Tibial artery (tissue), 4 donors: Measurements from ENCODE around the gene PNPLA5.

ENCODE experiments used
- DNase-seq, 2 donors: peaks; one replicate each; pipeline ENCODE4 v3.0.0-alpha.2; 2019
- H3K27ac ChIP-seq, 2 donors: fragments of 200-600 bp; sonication (generic) in 1 of 2; 1 replicate in 1 of 2; 2 replicates in 1 of 2; pipeline ENCODE4 v1.5.1; 2018 to 2019; ENCODE audit warnings: mild to moderate bottlenecking in 1 of 2
- H3K27me3 ChIP-seq, 2 donors: fragments of 200-600 bp; sonication (generic) in 1 of 2; one replicate each; pipeline versions ENCODE4 v1.5.1 to v1.6.0; 2016 to 2019
- H3K36me3 ChIP-seq, 3 donors: fragments of 200-600 bp; sonication (generic) in 2 of 3; one replicate each; pipeline ENCODE4 v1.5.1; 2016 to 2019; ENCODE audit warnings: mild to moderate bottlenecking in 2 of 3
- H3K4me1 ChIP-seq, 4 donors: fragments of 200-600 bp; sonication (generic) in 2 of 4; 1 replicate in 3 of 4; 2 replicates in 1 of 4; pipeline ENCODE4 v1.5.1; 2016 to 2019
- H3K4me3 ChIP-seq, 2 donors: fragments of 200-600 bp; sonication (generic) in 1 of 2; 1 replicate in 1 of 2; 2 replicates in 1 of 2; pipeline ENCODE4 v1.5.1; 2018 to 2019; ENCODE audit warnings: mild to moderate bottlenecking in 2 of 2
- H3K9me3 ChIP-seq, 3 donors: fragments of 200-600 bp; sonication (generic) in 1 of 3; one replicate each; pipeline ENCODE4 v1.5.1; 2016 to 2019
- intact Hi-C: fragments of 100-400 bp; cut with DNase I; formaldehyde crosslinking; loops from one replicate; pipeline ENCODE4 v1.15.0; 2023; ENCODE audit warnings: low total_unique reads
- TF ChIP-seq, protein P1 (sequence below), 2 experiments: fragments of 200-600 bp in 1 of 2; fragments of 450-650 bp in 1 of 2; IDR thresholded peaks; one replicate each; pipeline ENCODE4 v1.5.1; 2017 to 2019; ENCODE audit warnings: antibody characterized with exemption in 2 of 2, mild to moderate bottlenecking in 1 of 2, moderate library complexity in 1 of 2

Gene PNPLA5

DNA sequence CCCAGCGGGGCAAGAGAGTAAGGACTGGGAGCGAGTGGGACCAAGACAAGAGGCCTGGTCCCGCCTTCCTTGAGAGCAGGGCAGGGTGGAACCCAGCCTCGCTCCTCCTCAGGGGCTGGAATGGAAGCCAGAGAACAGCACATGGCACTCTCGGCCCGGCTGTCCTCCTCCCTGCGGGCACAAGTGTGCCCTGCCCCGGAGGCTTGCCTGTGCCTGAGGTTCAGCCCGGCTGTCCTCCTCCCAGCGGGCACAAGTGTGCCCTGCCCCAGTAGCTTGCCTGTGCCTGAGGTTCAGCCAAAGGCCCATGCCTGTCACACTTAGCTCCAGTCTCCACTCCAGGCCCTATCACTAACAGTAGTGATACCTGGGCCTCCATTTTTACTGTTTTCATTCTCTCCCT, 53.7 kb downstream of the PNPLA5 start:
- Histone ChIP-seq H3K27ac (no peak overlapping the region), H3K4me1 (no peaks in the 10 kb centered on the region), H3K9me3 (no peaks in the 10 kb centered on the region), H3K4me3 (no peak overlapping the region), H3K36me3 (no peaks in the 10 kb centered on the region), H3K27me3 (peaks cover 0 to 38% of the 10 kb centered on the region in 2 donors)
- DNase-seq = no peak
- TF ChIP-seq, protein P1, sequence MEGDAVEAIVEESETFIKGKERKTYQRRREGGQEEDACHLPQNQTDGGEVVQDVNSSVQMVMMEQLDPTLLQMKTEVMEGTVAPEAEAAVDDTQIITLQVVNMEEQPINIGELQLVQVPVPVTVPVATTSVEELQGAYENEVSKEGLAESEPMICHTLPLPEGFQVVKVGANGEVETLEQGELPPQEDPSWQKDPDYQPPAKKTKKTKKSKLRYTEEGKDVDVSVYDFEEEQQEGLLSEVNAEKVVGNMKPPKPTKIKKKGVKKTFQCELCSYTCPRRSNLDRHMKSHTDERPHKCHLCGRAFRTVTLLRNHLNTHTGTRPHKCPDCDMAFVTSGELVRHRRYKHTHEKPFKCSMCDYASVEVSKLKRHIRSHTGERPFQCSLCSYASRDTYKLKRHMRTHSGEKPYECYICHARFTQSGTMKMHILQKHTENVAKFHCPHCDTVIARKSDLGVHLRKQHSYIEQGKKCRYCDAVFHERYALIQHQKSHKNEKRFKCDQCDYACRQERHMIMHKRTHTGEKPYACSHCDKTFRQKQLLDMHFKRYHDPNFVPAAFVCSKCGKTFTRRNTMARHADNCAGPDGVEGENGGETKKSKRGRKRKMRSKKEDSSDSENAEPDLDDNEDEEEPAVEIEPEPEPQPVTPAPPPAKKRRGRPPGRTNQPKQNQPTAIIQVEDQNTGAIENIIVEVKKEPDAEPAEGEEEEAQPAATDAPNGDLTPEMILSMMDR (IDR thresholded peaks at IDR 0.05) = no peak
- intact Hi-C loops = no loop called here

DNA sequence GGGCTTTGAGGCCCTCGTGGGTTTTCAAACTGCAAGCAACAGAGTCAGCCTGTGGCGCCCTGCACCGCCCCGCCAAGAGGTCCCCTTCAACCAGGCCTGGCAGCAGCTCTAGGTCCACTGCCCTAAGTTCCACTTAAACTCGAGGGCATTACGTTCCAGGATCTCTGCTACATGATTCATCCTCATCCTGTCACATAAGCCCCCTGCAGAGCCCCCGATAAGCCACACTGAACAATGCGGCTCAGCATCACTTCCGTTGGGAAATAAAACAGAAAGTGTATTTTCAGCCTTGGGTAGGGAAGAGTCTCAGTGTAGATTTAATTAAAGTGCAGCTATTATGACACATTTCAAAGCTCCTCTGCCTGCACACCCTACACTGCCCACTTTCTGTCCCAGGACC, 54.1 kb downstream of the PNPLA5 start:
- Histone ChIP-seq H3K36me3 (no peaks in the 10 kb centered on the region), H3K4me1 (no peaks in the 10 kb centered on the region), H3K9me3 (no peaks in the 10 kb centered on the region), H3K4me3 (no peak overlapping the region), H3K27me3 (peaks cover 0 to 43% of the 10 kb centered on the region in 2 donors), H3K27ac (no peak overlapping the region)
- DNase-seq = no peak
- TF ChIP-seq, protein P1 (IDR thresholded peaks at IDR 0.05) = no peak
- intact Hi-C loops = no loop called here

DNA sequence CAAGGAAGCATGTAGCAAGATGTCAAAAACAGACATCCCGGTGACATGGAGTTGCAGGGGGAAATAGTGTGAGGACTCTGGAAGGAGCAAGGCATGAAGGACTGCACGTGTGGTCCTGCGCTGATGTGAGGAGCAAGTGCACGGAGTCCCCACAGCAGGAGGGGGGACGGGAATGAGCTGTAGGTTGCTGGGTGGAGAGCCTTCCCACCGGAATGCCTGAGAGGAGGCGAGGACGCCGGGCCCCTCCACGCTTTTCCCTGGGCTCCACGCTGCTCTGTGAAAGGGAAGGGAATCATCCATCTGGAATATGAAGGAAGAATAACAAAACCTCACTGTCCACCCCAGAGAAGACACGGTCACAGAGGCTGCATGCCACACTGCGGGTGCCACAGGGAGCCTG, 56.1 kb downstream of the PNPLA5 start:
- H3K4me3 ChIP-seq = no peak overlapping the region
- H3K9me3 ChIP-seq = no peaks in the 10 kb centered on the region
- no peak overlapping the region for H3K27ac ChIP-seq
- TF ChIP-seq, protein P1 (IDR thresholded peaks at IDR 0.05) = no peak
- H3K36me3 ChIP-seq = no peaks in the 10 kb centered on the region
- H3K4me1 ChIP-seq = no peaks in the 10 kb centered on the region
- H3K27me3 ChIP-seq = peaks cover 0 to 44% of the 10 kb centered on the region in 2 donors
- intact Hi-C loops = no loop called here
- no peak for DNase-seq

DNA sequence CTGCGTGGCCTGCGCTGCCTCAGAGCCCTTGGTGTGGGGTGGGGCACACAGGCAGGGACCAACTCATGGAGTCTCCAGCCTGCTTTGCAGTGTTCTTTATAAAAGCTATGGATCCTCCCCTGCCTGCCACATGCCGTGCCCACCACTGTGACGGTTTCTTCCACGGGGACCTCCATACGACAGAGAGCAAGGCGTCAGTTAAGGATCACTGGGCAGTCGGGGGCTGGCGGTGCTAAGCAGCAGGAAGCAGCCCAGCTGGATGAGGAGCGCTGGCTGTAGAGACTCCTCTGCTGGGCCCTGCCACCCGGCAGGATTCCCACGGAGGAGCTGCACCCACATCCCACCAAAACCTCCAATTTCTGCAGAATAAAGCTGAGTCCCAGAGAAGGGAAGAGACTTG, 56.6 kb downstream of the PNPLA5 start:
- H3K27me3 ChIP-seq = peaks cover 0 to 44% of the 10 kb centered on the region in 2 donors
- no peaks in the 10 kb centered on the region for H3K36me3 ChIP-seq
- intact Hi-C loops = no loop called here

DNA sequence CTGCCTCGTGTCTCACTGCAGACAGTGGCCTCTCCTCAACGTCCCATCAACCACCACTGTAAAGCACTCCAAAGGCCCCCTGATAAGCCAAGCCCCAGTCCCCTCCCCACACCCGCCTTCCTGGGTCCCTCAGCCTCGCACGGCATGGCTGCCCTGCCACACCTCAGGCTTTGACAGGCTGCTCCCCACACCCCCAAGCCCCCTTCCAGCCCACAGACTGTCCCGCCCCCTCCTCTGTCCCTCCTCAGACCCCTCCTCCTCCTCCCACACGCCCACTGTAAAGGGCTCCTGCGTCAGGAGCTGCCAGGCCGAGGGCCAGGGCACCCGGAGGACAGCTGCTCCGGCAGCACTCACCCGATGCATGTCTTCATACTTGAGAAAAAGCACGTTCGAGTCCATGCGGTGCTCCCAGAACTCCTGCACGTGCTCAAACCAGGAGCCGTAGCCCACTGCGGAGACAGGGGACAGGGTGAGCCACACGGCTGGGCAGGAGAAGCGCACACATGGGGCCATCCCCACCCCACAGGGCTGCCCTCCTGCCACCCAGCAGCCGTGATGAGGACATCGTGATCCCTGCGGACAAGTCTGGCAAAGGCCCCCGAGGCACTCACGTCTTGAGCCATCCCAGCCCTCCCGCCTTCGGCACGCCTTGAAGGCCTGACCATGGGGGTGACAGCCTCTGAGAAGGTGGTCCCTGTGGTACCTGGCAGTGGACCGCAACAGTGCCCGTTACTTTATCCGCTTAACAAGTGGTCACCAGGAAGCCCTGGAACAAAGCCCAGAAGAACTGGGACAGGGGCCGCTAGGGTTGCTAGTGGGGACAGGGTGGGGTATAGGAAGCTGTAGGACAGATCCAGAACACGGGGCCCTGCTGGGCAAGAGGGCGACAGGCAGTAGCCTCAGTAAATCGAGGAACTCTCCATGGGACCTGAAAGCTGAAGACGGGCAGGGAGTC, 58.2 kb downstream of the PNPLA5 start:
- H3K4me3 ChIP-seq = no peak overlapping the region
- no peak for DNase-seq
- TF ChIP-seq, protein P1 (IDR thresholded peaks at IDR 0.05) = no peak
- H3K27ac ChIP-seq = no peak overlapping the region
- intact Hi-C loops = no loop called here
- peaks cover 0 to 52% of the 10 kb centered on the region in 2 donors for H3K27me3 ChIP-seq
- no peaks in the 10 kb centered on the region for H3K4me1 ChIP-seq
- H3K36me3 ChIP-seq = no peaks in the 10 kb centered on the region
- H3K9me3 ChIP-seq = no peaks in the 10 kb centered on the region

More for the DNA sequence above, 56.6 kb downstream of the PNPLA5 start:
- Histone ChIP-seq H3K4me1 (no peaks in the 10 kb centered on the region), H3K9me3 (no peaks in the 10 kb centered on the region), H3K4me3 (no peak overlapping the region), H3K27ac (no peak overlapping the region)
- no peak for DNase-seq
- TF ChIP-seq, protein P1 (IDR thresholded peaks at IDR 0.05) = no peak
